ENCODE measurements around the gene GPRC5C. TPM values are rescaled to one million over a fixed set of nuclear protein-coding genes. Genes with fewer than 3 reads are reported as not detected.
"Not testable (repeated sequence)": the region's sequence is repeated elsewhere in the genome, so short reads cannot be mapped to it uniquely, and the experiment has no call there.

The GPRC5C gene
- total and polyA plus RNA-seq, 5 donors from 2014 or later: not detected

- Histone ChIP-seq H3K4me3 (ENCODE audit: low read depth, low read length) (no peak overlapping the region), H3K4me1 (ENCODE audit: control insufficient read depth, insufficient read depth, low read length, poor library complexity, severe bottlenecking) (no peaks in the 10 kb centered on the region), H3K36me3 (ENCODE audit: control insufficient read depth, insufficient read depth, low read length) (no peaks in the 10 kb centered on the region), H3K9me3 (ENCODE audit: control insufficient read depth in 2 of 2, low read length in 2 of 2) (no peaks in the 10 kb centered on the region), H3K27ac (ENCODE audit: insufficient read depth, low read length, poor library complexity, severe bottlenecking) (no peak overlapping the region), H3K27me3 (ENCODE audit: control insufficient read depth, insufficient read depth, low read length) (no peaks in the 10 kb centered on the region)
- H3K36me3 Mint-ChIP-seq: no peaks in the 10 kb centered on the region
- H3K4me1 Mint-ChIP-seq: no peaks in the 10 kb centered on the region
- H3K27me3 Mint-ChIP-seq: peaks cover under 1% of the 10 kb centered on the region
- H3K4me3 Mint-ChIP-seq: no peak overlapping the region
- ATAC-seq (ENCODE audit: low read depth in 2 of 2) (no peak), DNase-seq (no peak)
- no peak overlapping the region for H3K27ac Mint-ChIP-seq
- peaks cover 0 to 3% (median 0%) of the 10 kb centered on the region in 7 donors for H3K9me3 Mint-ChIP-seq
Observed at GRCh38 chr17:74396567-74396966, 35.3 kb upstream of the GPRC5C start.

GRCh38 chr17:74402048-74402447 is 29.8 kb upstream of the GPRC5C start:
- no peaks in the 10 kb centered on the region for H3K9me3 Mint-ChIP-seq
- Histone ChIP-seq H3K4me3 (ENCODE audit: low read depth, low read length) (no peak overlapping the region), H3K27ac (ENCODE audit: insufficient read depth, low read length, poor library complexity, severe bottlenecking) (no peak overlapping the region), H3K4me1 (ENCODE audit: control insufficient read depth, insufficient read depth, low read length, poor library complexity, severe bottlenecking) (no peaks in the 10 kb centered on the region), H3K27me3 (ENCODE audit: control insufficient read depth, insufficient read depth, low read length) (no peaks in the 10 kb centered on the region), H3K36me3 (ENCODE audit: control insufficient read depth, insufficient read depth, low read length) (no peaks in the 10 kb centered on the region), H3K9me3 (ENCODE audit: control insufficient read depth in 2 of 2, low read length in 2 of 2) (no peaks in the 10 kb centered on the region)
- ATAC-seq (ENCODE audit: low read depth in 2 of 2): no peak
- no peak for DNase-seq
- no peaks in the 10 kb centered on the region for H3K4me1 Mint-ChIP-seq
- no peaks in the 10 kb centered on the region for H3K36me3 Mint-ChIP-seq
- H3K27me3 Mint-ChIP-seq: peaks cover 8% of the 10 kb centered on the region
- H3K27ac Mint-ChIP-seq: no peak overlapping the region
- no peak overlapping the region for H3K4me3 Mint-ChIP-seq

- H3K36me3 Mint-ChIP-seq: no peaks in the 10 kb centered on the region
- H3K9me3 Mint-ChIP-seq: no peaks in the 10 kb centered on the region
- H3K9me3 ChIP-seq (ENCODE audit: control insufficient read depth in 2 of 2, low read length in 2 of 2): no peaks in the 10 kb centered on the region
- H3K36me3 ChIP-seq (ENCODE audit: control insufficient read depth, insufficient read depth, low read length): no peaks in the 10 kb centered on the region
- peaks cover 15% of the 10 kb centered on the region for H3K27me3 Mint-ChIP-seq
- H3K27me3 ChIP-seq (ENCODE audit: control insufficient read depth, insufficient read depth, low read length): no peaks in the 10 kb centered on the region
- H3K27ac ChIP-seq (ENCODE audit: insufficient read depth, low read length, poor library complexity, severe bottlenecking): no peak overlapping the region
- no peaks in the 10 kb centered on the region for H3K4me1 ChIP-seq (ENCODE audit: control insufficient read depth, insufficient read depth, low read length, poor library complexity, severe bottlenecking)
- DNase-seq (no peak), ATAC-seq (ENCODE audit: low read depth in 2 of 2) (no peak)
- no peak overlapping the region for H3K27ac Mint-ChIP-seq
- H3K4me3 ChIP-seq (ENCODE audit: low read depth, low read length): no peak overlapping the region
- no peak overlapping the region for H3K4me3 Mint-ChIP-seq
- no peaks in the 10 kb centered on the region for H3K4me1 Mint-ChIP-seq
Observed at GRCh38 chr17:74403512-74404137, 28.3 kb upstream of the GPRC5C start.

GRCh38 chr17:74404218-74404617 is 27.7 kb upstream of the GPRC5C start:
- ATAC-seq (ENCODE audit: low read depth in 2 of 2): no peak
- Mint-ChIP-seq H3K9me3 (no peaks in the 10 kb centered on the region), H3K4me3 (no peak overlapping the region), H3K4me1 (no peaks in the 10 kb centered on the region), H3K27ac (no peak overlapping the region), H3K27me3 (peaks cover 18% of the 10 kb centered on the region), H3K36me3 (no peaks in the 10 kb centered on the region)
- Histone ChIP-seq H3K9me3 (ENCODE audit: control insufficient read depth in 2 of 2, low read length in 2 of 2) (no peaks in the 10 kb centered on the region), H3K4me3 (ENCODE audit: low read depth, low read length) (no peak overlapping the region), H3K4me1 (ENCODE audit: control insufficient read depth, insufficient read depth, low read length, poor library complexity, severe bottlenecking) (no peaks in the 10 kb centered on the region), H3K27me3 (ENCODE audit: control insufficient read depth, insufficient read depth, low read length) (no peaks in the 10 kb centered on the region), H3K36me3 (ENCODE audit: control insufficient read depth, insufficient read depth, low read length) (no peaks in the 10 kb centered on the region), H3K27ac (ENCODE audit: insufficient read depth, low read length, poor library complexity, severe bottlenecking) (no peak overlapping the region)
- no peak for DNase-seq

GRCh38 chr17:74404789-74405188 is 27.1 kb upstream of the GPRC5C start:
- Mint-ChIP-seq H3K4me3 (no peak overlapping the region), H3K27ac (no peak overlapping the region), H3K27me3 (peaks cover 18% of the 10 kb centered on the region), H3K9me3 (no peaks in the 10 kb centered on the region), H3K36me3 (no peaks in the 10 kb centered on the region), H3K4me1 (no peaks in the 10 kb centered on the region)
- H3K36me3 ChIP-seq (ENCODE audit: control insufficient read depth, insufficient read depth, low read length): no peaks in the 10 kb centered on the region
- H3K27ac ChIP-seq (ENCODE audit: insufficient read depth, low read length, poor library complexity, severe bottlenecking): no peak overlapping the region
- no peak for DNase-seq
- H3K9me3 ChIP-seq (ENCODE audit: control insufficient read depth in 2 of 2, low read length in 2 of 2): no peaks in the 10 kb centered on the region
- ATAC-seq (ENCODE audit: low read depth in 2 of 2): no peak
- no peaks in the 10 kb centered on the region for H3K27me3 ChIP-seq (ENCODE audit: control insufficient read depth, insufficient read depth, low read length)
- no peaks in the 10 kb centered on the region for H3K4me1 ChIP-seq (ENCODE audit: control insufficient read depth, insufficient read depth, low read length, poor library complexity, severe bottlenecking)
- H3K4me3 ChIP-seq (ENCODE audit: low read depth, low read length): no peak overlapping the region

- H3K4me3 Mint-ChIP-seq; H3K4me3 ChIP-seq (ENCODE audit: low read depth, low read length); H3K27ac Mint-ChIP-seq; H3K9me3 ChIP-seq (ENCODE audit: control insufficient read depth in 2 of 2, low read length in 2 of 2); H3K4me1 Mint-ChIP-seq; H3K36me3 Mint-ChIP-seq; DNase-seq; H3K4me1 ChIP-seq (ENCODE audit: control insufficient read depth, insufficient read depth, low read length, poor library complexity, severe bottlenecking); H3K27me3 ChIP-seq (ENCODE audit: control insufficient read depth, insufficient read depth, low read length); H3K9me3 Mint-ChIP-seq; H3K27ac ChIP-seq (ENCODE audit: insufficient read depth, low read length, poor library complexity, severe bottlenecking); ATAC-seq (ENCODE audit: low read depth in 2 of 2); H3K36me3 ChIP-seq (ENCODE audit: control insufficient read depth, insufficient read depth, low read length): not testable (repeated sequence)
- peaks cover 18% of the 10 kb centered on the region for H3K27me3 Mint-ChIP-seq
Observed at GRCh38 chr17:74405311-74405710, 26.6 kb upstream of the GPRC5C start.

GRCh38 chr17:74407384-74407783 is 24.5 kb upstream of the GPRC5C start:
- H3K4me1 Mint-ChIP-seq: no peaks in the 10 kb centered on the region
- H3K36me3 Mint-ChIP-seq: no peaks in the 10 kb centered on the region
- no peak for ATAC-seq (ENCODE audit: low read depth in 2 of 2)

GRCh38 chr17:74408262-74408661 is 23.6 kb upstream of the GPRC5C start:
- H3K4me1 ChIP-seq (ENCODE audit: control insufficient read depth, insufficient read depth, low read length, poor library complexity, severe bottlenecking): no peaks in the 10 kb centered on the region
- Mint-ChIP-seq H3K36me3 (no peaks in the 10 kb centered on the region), H3K27me3 (peaks cover 18% of the 10 kb centered on the region), H3K4me1 (no peaks in the 10 kb centered on the region), H3K4me3 (no peak overlapping the region), H3K9me3 (no peaks in the 10 kb centered on the region), H3K27ac (no peak overlapping the region)
- H3K4me3 ChIP-seq (ENCODE audit: low read depth, low read length): no peak overlapping the region
- H3K9me3 ChIP-seq (ENCODE audit: control insufficient read depth in 2 of 2, low read length in 2 of 2): no peaks in the 10 kb centered on the region
- no peaks in the 10 kb centered on the region for H3K36me3 ChIP-seq (ENCODE audit: control insufficient read depth, insufficient read depth, low read length)
- no peaks in the 10 kb centered on the region for H3K27me3 ChIP-seq (ENCODE audit: control insufficient read depth, insufficient read depth, low read length)
- H3K27ac ChIP-seq (ENCODE audit: insufficient read depth, low read length, poor library complexity, severe bottlenecking): no peak overlapping the region
- ATAC-seq (ENCODE audit: low read depth in 2 of 2): no peak
- DNase-seq: no peak

More at GRCh38 chr17:74407384-74407783, 24.5 kb upstream of the GPRC5C start:
- H3K4me1 ChIP-seq (ENCODE audit: control insufficient read depth, insufficient read depth, low read length, poor library complexity, severe bottlenecking): no peaks in the 10 kb centered on the region
- H3K4me3 ChIP-seq (ENCODE audit: low read depth, low read length): no peak overlapping the region
- no peaks in the 10 kb centered on the region for H3K36me3 ChIP-seq (ENCODE audit: control insufficient read depth, insufficient read depth, low read length)
- H3K27me3 Mint-ChIP-seq: peaks cover 18% of the 10 kb centered on the region
- DNase-seq: no peak
- no peak overlapping the region for H3K27ac Mint-ChIP-seq
- no peaks in the 10 kb centered on the region for H3K27me3 ChIP-seq (ENCODE audit: control insufficient read depth, insufficient read depth, low read length)
- H3K27ac ChIP-seq (ENCODE audit: insufficient read depth, low read length, poor library complexity, severe bottlenecking): no peak overlapping the region
- H3K9me3 ChIP-seq (ENCODE audit: control insufficient read depth in 2 of 2, low read length in 2 of 2): no peaks in the 10 kb centered on the region
- no peak overlapping the region for H3K4me3 Mint-ChIP-seq
- no peaks in the 10 kb centered on the region for H3K9me3 Mint-ChIP-seq

All from CD4-positive, CD25-positive, alpha-beta regulatory T cell (primary cell).